ENCODE results near the gene ADAM10.

Gene ADAM10

GRCh38 chr15:58598829-58599210 lies 150.7 kb downstream of the ADAM10 start:
- Histone ChIP-seq H3K4me3 (IDR thresholded peaks at IDR 0.05; ENCODE audit: insufficient read depth, low read depth, low read length) (no peak overlapping the region), H2AFZ (ENCODE audit: low read depth) (no peak overlapping the region), H3K27me3 (ENCODE audit: insufficient read depth, low read depth) (no peaks in the 10 kb centered on the region), H3K27ac (no peak overlapping the region), H3K4me1 (ENCODE audit: low read depth, poor library complexity, severe bottlenecking) (peaks cover 34% of the 10 kb centered on the region), H3K79me2 (ENCODE audit: insufficient read depth, low read depth) (no peaks in the 10 kb centered on the region; the same call in 1 of the 2 replicates), H3K9ac (no peak overlapping the region), H4K20me1 (ENCODE audit: insufficient read depth) (no peaks in the 10 kb centered on the region), H3K36me3 (ENCODE audit: insufficient read depth) (peaks cover 8% of the 10 kb centered on the region), H3K4me2 (no peak overlapping the region)
- TF ChIP-seq, protein P1, sequence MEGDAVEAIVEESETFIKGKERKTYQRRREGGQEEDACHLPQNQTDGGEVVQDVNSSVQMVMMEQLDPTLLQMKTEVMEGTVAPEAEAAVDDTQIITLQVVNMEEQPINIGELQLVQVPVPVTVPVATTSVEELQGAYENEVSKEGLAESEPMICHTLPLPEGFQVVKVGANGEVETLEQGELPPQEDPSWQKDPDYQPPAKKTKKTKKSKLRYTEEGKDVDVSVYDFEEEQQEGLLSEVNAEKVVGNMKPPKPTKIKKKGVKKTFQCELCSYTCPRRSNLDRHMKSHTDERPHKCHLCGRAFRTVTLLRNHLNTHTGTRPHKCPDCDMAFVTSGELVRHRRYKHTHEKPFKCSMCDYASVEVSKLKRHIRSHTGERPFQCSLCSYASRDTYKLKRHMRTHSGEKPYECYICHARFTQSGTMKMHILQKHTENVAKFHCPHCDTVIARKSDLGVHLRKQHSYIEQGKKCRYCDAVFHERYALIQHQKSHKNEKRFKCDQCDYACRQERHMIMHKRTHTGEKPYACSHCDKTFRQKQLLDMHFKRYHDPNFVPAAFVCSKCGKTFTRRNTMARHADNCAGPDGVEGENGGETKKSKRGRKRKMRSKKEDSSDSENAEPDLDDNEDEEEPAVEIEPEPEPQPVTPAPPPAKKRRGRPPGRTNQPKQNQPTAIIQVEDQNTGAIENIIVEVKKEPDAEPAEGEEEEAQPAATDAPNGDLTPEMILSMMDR (conservative IDR thresholded peaks at IDR 0.05; ENCODE audit: low read depth, low read length), result no peak

DNA sequence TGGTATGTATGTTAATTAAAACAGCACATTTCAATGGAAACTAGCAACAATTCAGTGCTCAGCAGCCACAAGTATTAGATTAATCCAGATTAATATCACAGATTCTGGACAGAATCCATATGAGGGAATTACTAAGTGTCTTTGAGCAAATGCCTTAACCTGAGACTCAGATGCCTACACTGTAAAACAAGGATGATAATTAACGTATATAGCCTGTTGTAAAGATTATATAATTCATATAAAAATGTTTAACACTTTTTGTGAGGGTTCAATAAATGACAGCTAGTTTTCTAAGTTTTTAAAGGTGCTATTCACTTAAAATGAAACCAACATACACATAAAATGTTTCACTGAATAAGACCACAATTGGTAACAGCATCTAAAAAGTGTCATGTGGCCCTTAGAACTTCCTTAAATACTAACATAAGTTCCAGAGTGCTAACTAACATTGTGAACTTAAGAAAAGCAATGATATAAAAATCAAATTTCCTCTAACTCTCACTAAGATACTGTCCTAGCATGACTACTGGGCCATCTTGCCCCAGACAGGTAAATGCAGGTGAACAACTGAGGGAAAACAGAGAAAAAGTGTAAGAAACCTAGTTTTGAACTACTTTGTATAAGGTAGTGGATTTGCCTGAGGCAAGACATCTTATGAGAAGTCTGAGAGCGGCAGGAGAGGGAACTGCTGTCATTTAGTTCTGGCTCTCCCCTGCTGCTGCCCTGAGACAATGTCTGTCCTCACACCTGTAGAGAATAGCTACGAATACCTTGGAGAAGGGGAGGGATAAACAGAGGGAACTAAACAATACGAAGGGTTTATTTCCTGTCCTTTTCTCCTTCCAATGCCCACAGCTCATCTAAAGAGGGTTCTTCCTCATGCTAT lies 151.3 kb downstream of the ADAM10 start:
- Histone ChIP-seq H3K27me3 (ENCODE audit: insufficient read depth, low read depth) (no peaks in the 10 kb centered on the region), H3K27ac (no peak overlapping the region), H3K79me2 (ENCODE audit: insufficient read depth, low read depth) (no peaks in the 10 kb centered on the region; the same call in 1 of the 2 replicates), H2AFZ (ENCODE audit: low read depth) (no peak overlapping the region), H3K4me3 (IDR thresholded peaks at IDR 0.05; ENCODE audit: insufficient read depth, low read depth, low read length) (no peak overlapping the region), H3K4me1 (ENCODE audit: low read depth, poor library complexity, severe bottlenecking) (peaks cover 40% of the 10 kb centered on the region), H3K9ac (no peak overlapping the region), H4K20me1 (ENCODE audit: insufficient read depth) (no peaks in the 10 kb centered on the region), H3K36me3 (ENCODE audit: insufficient read depth) (peaks cover 8% of the 10 kb centered on the region), H3K4me2 (no peak overlapping the region)
- TF ChIP-seq, protein P1 (conservative IDR thresholded peaks at IDR 0.05; ENCODE audit: low read depth, low read length), result no peak

DNA sequence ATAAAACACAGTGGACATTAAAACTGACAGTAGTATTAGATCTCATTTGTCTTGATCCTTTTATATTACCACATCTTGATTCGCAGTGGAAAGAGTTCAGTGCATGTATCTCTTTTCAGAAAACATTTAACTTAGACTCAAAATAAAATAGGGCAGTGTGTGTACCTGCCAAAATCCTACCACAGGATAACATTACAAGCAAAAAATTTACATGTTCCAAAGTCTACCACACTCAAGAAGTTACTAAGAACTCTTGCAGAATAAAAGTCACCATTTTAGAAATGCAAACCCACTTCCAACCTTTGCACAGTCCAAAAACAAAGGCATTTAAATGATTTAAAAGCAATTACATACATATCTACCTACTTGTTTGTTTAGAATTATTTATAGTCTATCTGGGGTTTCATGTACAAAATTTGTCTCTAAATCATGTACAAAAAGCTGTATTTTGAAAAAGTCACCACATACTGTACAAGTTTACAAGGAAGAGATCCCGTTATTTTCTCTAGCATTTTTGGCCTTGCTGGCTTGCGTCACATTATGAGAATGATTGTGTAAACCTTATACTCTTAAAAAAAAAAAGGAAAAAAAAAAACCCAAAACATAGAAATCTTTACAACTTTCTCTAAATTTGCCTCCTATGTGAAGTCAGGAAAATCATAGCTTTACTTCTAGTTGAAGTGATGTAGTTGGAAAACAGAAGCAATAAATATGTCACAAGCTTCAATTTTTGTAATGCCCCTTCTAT lies 153.8 kb downstream of the ADAM10 start:
- Histone ChIP-seq H2AFZ (ENCODE audit: low read depth) (no peak overlapping the region), H3K4me2 (peak overlapping the region; percentile 75), H4K20me1 (ENCODE audit: insufficient read depth) (no peaks in the 10 kb centered on the region), H3K27ac (no peak overlapping the region), H3K27me3 (ENCODE audit: insufficient read depth, low read depth) (no peaks in the 10 kb centered on the region), H3K4me1 (ENCODE audit: low read depth, poor library complexity, severe bottlenecking) (peaks cover 61% of the 10 kb centered on the region), H3K4me3 (IDR thresholded peaks at IDR 0.05; ENCODE audit: insufficient read depth, low read depth, low read length) (no peak overlapping the region), H3K36me3 (ENCODE audit: insufficient read depth) (peaks cover 8% of the 10 kb centered on the region; the same call in 1 of the 2 replicates), H3K9ac (no peak overlapping the region), H3K79me2 (ENCODE audit: insufficient read depth, low read depth) (no peaks in the 10 kb centered on the region; the same call in 1 of the 2 replicates)
- TF ChIP-seq, protein P1 (conservative IDR thresholded peaks at IDR 0.05; ENCODE audit: low read depth, low read length), result no peak

DNA sequence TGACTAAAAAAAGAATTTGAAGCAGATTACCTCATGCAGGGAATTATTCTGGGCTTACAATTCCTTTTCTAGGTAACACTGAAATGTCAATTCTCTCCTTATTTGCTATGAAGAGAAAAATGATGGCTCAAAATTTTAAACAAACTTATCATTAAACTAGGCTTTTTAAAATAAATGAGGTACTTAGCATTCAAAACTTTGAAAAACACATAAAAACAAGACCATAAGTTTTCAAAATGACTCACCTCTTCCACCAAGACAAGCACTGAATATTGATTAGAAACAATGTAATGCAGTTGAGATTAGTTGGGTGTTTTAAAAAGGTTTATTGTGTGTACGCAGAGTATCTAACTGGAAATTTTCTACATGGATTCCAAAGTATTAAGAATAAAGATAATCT lies 154.6 kb downstream of the ADAM10 start:
- peak overlapping the region; percentile 75 for H3K4me2 ChIP-seq
- H4K20me1 ChIP-seq (ENCODE audit: insufficient read depth), result no peaks in the 10 kb centered on the region
- H3K36me3 ChIP-seq (ENCODE audit: insufficient read depth), result peaks cover 8% of the 10 kb centered on the region; the same call in 1 of the 2 replicates
- TF ChIP-seq, protein P1 (conservative IDR thresholded peaks at IDR 0.05; ENCODE audit: low read depth, low read length), result no peak
- peak overlapping the region; percentile 45; the same call in 1 of the 2 replicates for H3K27ac ChIP-seq
- H2AFZ ChIP-seq (ENCODE audit: low read depth), result no peak overlapping the region
- no peaks in the 10 kb centered on the region; the same call in 1 of the 2 replicates for H3K79me2 ChIP-seq (ENCODE audit: insufficient read depth, low read depth)
- no peaks in the 10 kb centered on the region for H3K27me3 ChIP-seq (ENCODE audit: insufficient read depth, low read depth)
- H3K4me3 ChIP-seq (IDR thresholded peaks at IDR 0.05; ENCODE audit: insufficient read depth, low read depth, low read length), result no peak overlapping the region
- peaks cover 62% of the 10 kb centered on the region for H3K4me1 ChIP-seq (ENCODE audit: low read depth, poor library complexity, severe bottlenecking)
- no peak overlapping the region for H3K9ac ChIP-seq

Measured in KMS-11 (cell line).